Osteocyte (in vitro differentiated cells): ENCODE results near the gene ATXN1L. TPM values are rescaled to one million over a fixed set of nuclear protein-coding genes. Genes with fewer than 3 reads are reported as not detected.
A peak's percentile ranks its signal among the peaks of the same experiment; 100 is the strongest.
"Not testable (repeated sequence)": the region's sequence is repeated elsewhere in the genome, so short reads cannot be mapped to it uniquely, and the experiment has no call there.

Source experiments
- DNase-seq: peaks from one replicate; pipeline ENCODE4 v3.0.0; 2021; ENCODE audit warnings: mixed read lengths; ENCODE audit not compliant: unreplicated experiment; ENCODE audit errors: extremely low spot score
- H3K27ac Mint-ChIP-seq: one replicate; pipeline ENCODE4 v1.8.0; 2021; ENCODE audit warnings: mild to moderate bottlenecking, mixed read lengths; ENCODE audit not compliant: unreplicated experiment
- H3K27me3 Mint-ChIP-seq: one replicate; pipeline ENCODE4 v1.8.0; 2021; ENCODE audit warnings: mixed read lengths; ENCODE audit not compliant: unreplicated experiment
- H3K36me3 Mint-ChIP-seq: one replicate; pipeline ENCODE4 v1.8.0; 2021; ENCODE audit warnings: mixed read lengths; ENCODE audit not compliant: unreplicated experiment
- H3K4me1 Mint-ChIP-seq: one replicate; pipeline ENCODE4 v1.8.0; 2021; ENCODE audit warnings: mixed read lengths; ENCODE audit not compliant: unreplicated experiment
- H3K4me3 Mint-ChIP-seq: one replicate; pipeline ENCODE4 v1.8.0; 2021; ENCODE audit warnings: mild to moderate bottlenecking, moderate library complexity, mixed read lengths; ENCODE audit not compliant: unreplicated experiment
- H3K9me3 Mint-ChIP-seq: one replicate; pipeline ENCODE4 v1.8.0; 2021; ENCODE audit warnings: mixed read lengths; ENCODE audit not compliant: unreplicated experiment
- CTCF ChIP-seq: fragments of 200-600 bp; sonication (generic); IDR thresholded peaks from 2 replicates; pipeline ENCODE4 v1.5.0; 2021; ENCODE audit warnings: antibody characterized with exemption, mild to moderate bottlenecking, moderate library complexity
- total RNA-seq: library from RNA; stranded (reverse); gene quantifications from 2 replicates; pipeline ENCODE4 v1.2.1, GENCODE V29; 2021

ATXN1L gene
- total RNA-seq, 1 donor from 2014 or later = 30.9 TPM

- peaks cover 37% of the 10 kb centered on the region for H3K4me1 Mint-ChIP-seq
- H3K9me3 Mint-ChIP-seq = no peaks in the 10 kb centered on the region
- no peak overlapping the region for H3K4me3 Mint-ChIP-seq
- DNase-seq = no peak
- no peaks in the 10 kb centered on the region for H3K27me3 Mint-ChIP-seq
- no peaks in the 10 kb centered on the region for H3K36me3 Mint-ChIP-seq
- no peak for TF ChIP-seq CTCF
- H3K27ac Mint-ChIP-seq = peak overlapping the region; percentile 23
Observed at GRCh38 chr16:71902656-71903365, 57.0 kb downstream of the ATXN1L start.

GRCh38 chr16:71903608-71904007 is 57.8 kb downstream of the ATXN1L start:
- H3K27ac Mint-ChIP-seq = no peak overlapping the region
- H3K27me3 Mint-ChIP-seq = no peaks in the 10 kb centered on the region
- DNase-seq = no peak
- no peak overlapping the region for H3K4me3 Mint-ChIP-seq
- peaks cover 38% of the 10 kb centered on the region for H3K4me1 Mint-ChIP-seq
- no peaks in the 10 kb centered on the region for H3K36me3 Mint-ChIP-seq
- H3K9me3 Mint-ChIP-seq = no peaks in the 10 kb centered on the region
- no peak for TF ChIP-seq CTCF

GRCh38 chr16:71904239-71904638 is 58.5 kb downstream of the ATXN1L start:
- H3K36me3 Mint-ChIP-seq = peaks cover 2% of the 10 kb centered on the region
- no peak overlapping the region for H3K4me3 Mint-ChIP-seq
- DNase-seq = no peak
- peaks cover 34% of the 10 kb centered on the region for H3K4me1 Mint-ChIP-seq
- H3K27ac Mint-ChIP-seq = no peak overlapping the region
- no peaks in the 10 kb centered on the region for H3K9me3 Mint-ChIP-seq
- no peaks in the 10 kb centered on the region for H3K27me3 Mint-ChIP-seq
- TF ChIP-seq CTCF = no peak

GRCh38 chr16:71905765-71906164 is 60.0 kb downstream of the ATXN1L start:
- not testable (repeated sequence) for H3K27ac Mint-ChIP-seq, H3K4me3 Mint-ChIP-seq, H3K27me3 Mint-ChIP-seq, H3K9me3 Mint-ChIP-seq, DNase-seq, H3K36me3 Mint-ChIP-seq
- H3K4me1 Mint-ChIP-seq = peaks cover 30% of the 10 kb centered on the region

Other genes with a start within 250 kb of the ATXN1L start
- gene MARVELD3, start 219.8 kb upstream of the ATXN1L start, total RNA-seq = 0.24 TPM in 1 of 2 replicates, not detected in the other
- gene PHLPP2, start 121.3 kb upstream of the ATXN1L start, total RNA-seq = 12.9 and 13.0 TPM in 2 replicates
- gene AP1G1, start 37.1 kb upstream of the ATXN1L start, total RNA-seq = 72.7 and 73.0 TPM in 2 replicates
- 13.2 and 14.1 TPM in 2 replicates for gene ZNF821, start 38.2 kb downstream of the ATXN1L start, total RNA-seq
- 230 and 233 TPM in 2 replicates for gene IST1, start 49.6 kb downstream of the ATXN1L start, total RNA-seq
- not detected in 2 replicates for gene PKD1L3, start 154.4 kb downstream of the ATXN1L start, total RNA-seq
- gene DHODH, start 162.8 kb downstream of the ATXN1L start, total RNA-seq = 6.2 and 7.4 TPM in 2 replicates
- gene HP, start 208.5 kb downstream of the ATXN1L start, total RNA-seq = not detected in 2 replicates
- not detected in 2 replicates for gene HPR, start 217.2 kb downstream of the ATXN1L start, total RNA-seq
- 10.0 and 11.5 TPM in 2 replicates for gene TXNL4B, start 247.6 kb downstream of the ATXN1L start, total RNA-seq
- gene DHX38, start 247.9 kb downstream of the ATXN1L start, total RNA-seq = 57.0 and 59.3 TPM in 2 replicates